Endodermal cell (in vitro differentiated cells): ENCODE measurements around the gene TRPM5. TPM values are rescaled to one million over a fixed set of nuclear protein-coding genes. Genes with fewer than 3 reads are reported as not detected.

ENCODE experiments used
- DNase-seq: peaks from one replicate; pipeline ENCODE4 v3.0.0-alpha.2; 2017
- H3K27ac ChIP-seq: 2 replicates; pipeline ENCODE4 v1.5.1; 2013; ENCODE audit warnings: mild to moderate bottlenecking, low read depth, low read length, moderate library complexity
- H3K27me3 ChIP-seq: 2 replicates; pipeline ENCODE4 v1.6.1; 2013; ENCODE audit warnings: mild to moderate bottlenecking, low read length, moderate library complexity; ENCODE audit not compliant: insufficient read depth, control insufficient read depth, poor library complexity, severe bottlenecking
- H3K36me3 ChIP-seq: 2 replicates; pipeline ENCODE4 v1.7.0; 2013; ENCODE audit warnings: mild to moderate bottlenecking, low read length, moderate library complexity; ENCODE audit not compliant: control insufficient read depth, insufficient read depth
- H3K4me1 ChIP-seq: one replicate; pipeline ENCODE4 v1.7.0; 2013; ENCODE audit warnings: low read length; ENCODE audit not compliant: control insufficient read depth, insufficient read depth
- H3K4me3 ChIP-seq: 2 replicates; pipeline ENCODE4 v1.5.1; 2013; ENCODE audit warnings: mild to moderate bottlenecking, low read length, moderate library complexity
- H3K9ac ChIP-seq: 2 replicates; pipeline ENCODE4 v1.6.1; 2013; ENCODE audit warnings: mild to moderate bottlenecking, low read length, moderate library complexity; ENCODE audit not compliant: poor library complexity, severe bottlenecking; ENCODE audit errors: extremely low read depth
- H3K9me3 ChIP-seq: 2 replicates; pipeline ENCODE4 v1.6.1; 2013; ENCODE audit warnings: mild to moderate bottlenecking, low read length, moderate library complexity; ENCODE audit not compliant: control insufficient read depth
- H3K27ac Mint-ChIP-seq: 2 replicates; pipeline ENCODE4 v1.8.0; 2020; ENCODE audit warnings: mixed read lengths
- H3K27me3 Mint-ChIP-seq: 2 replicates; pipeline ENCODE4 v1.8.0; 2021; ENCODE audit warnings: mild to moderate bottlenecking, mixed read lengths; ENCODE audit not compliant: insufficient read depth
- H3K36me3 Mint-ChIP-seq: 2 replicates; pipeline ENCODE4 v1.8.0; 2020; ENCODE audit warnings: low read depth, mixed read lengths
- H3K4me1 Mint-ChIP-seq: 2 replicates; pipeline ENCODE4 v1.8.0; 2020; ENCODE audit warnings: mixed read lengths
- H3K4me3 Mint-ChIP-seq: 2 replicates; pipeline ENCODE4 v1.8.0; 2020; ENCODE audit warnings: mild to moderate bottlenecking, moderate library complexity, mixed read lengths
- H3K9me3 Mint-ChIP-seq: 2 replicates; pipeline ENCODE4 v1.8.0; 2020; ENCODE audit warnings: mild to moderate bottlenecking, mixed read lengths
- whole genome bisulfite sequencing, 2 experiments: methylation state at CpG; one replicate each; pipeline versions ENCODE4 v1.1.5 to v1.1.7; 2013; ENCODE audit warnings: missing lambda C conversion rate in 2 of 2, mixed read lengths in 1 of 2; ENCODE audit not compliant: insufficient coverage in 1 of 2, insufficient read length in 1 of 2; 5-methylcytosine and 5-hydroxymethylcytosine counted together
- total RNA-seq, 2 donors: library from RNA; stranded (reverse); fragmentation: NEBNext Ultra II Directional in 1 of 2; extraction: Animal tissue kit (Norgen Biotek cat#: 25700) in 1 of 2; gene quantifications; 2 replicates in 1 of 2; 3 replicates in 1 of 2; pipeline ENCODE4 v1.2.1, GENCODE V29; 2021
- TF ChIP-seq, protein P1 (sequence below): fragments of 200-600 bp; sonication (generic); conservative IDR thresholded peaks from 2 replicates; pipeline ENCODE4 v1.5.0; 2021; ENCODE audit warnings: antibody characterized with exemption, mild to moderate bottlenecking

The TRPM5 gene
- total RNA-seq, 2 donors from 2014 or later: 0.11 TPM

DNA sequence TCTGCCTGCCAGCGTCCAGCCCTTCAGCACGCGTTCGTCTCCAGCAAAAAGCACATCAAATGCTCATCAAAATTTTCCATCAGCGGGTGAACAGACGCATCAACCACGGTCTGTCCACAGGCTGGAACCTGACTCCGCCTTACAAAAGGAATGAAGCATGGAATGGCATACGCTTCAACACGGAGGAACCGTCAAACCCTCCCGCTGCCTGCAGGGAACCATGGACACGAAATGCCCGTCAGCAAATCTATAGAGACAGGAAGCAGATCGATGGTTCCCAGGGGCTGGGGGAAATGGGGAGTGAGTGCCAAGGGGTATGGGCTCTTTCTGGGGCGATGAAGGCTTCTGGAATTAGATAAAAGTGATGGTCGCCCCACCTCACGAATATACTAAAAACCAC is 27.5 kb downstream of the TRPM5 start:
- no peak overlapping the region for H3K27ac ChIP-seq
- no peaks in the 10 kb centered on the region for H3K27me3 ChIP-seq
- Mint-ChIP-seq H3K9me3 (no peaks in the 10 kb centered on the region), H3K4me3 (no peak overlapping the region), H3K27ac (no peak overlapping the region), H3K27me3 (peaks cover 6% of the 10 kb centered on the region), H3K36me3 (no peaks in the 10 kb centered on the region), H3K4me1 (no peaks in the 10 kb centered on the region)
- WGBS, 2 experiments: 88 to 90% methylated on average over 18 of the region's 18 CpGs
- TF ChIP-seq, protein P1, sequence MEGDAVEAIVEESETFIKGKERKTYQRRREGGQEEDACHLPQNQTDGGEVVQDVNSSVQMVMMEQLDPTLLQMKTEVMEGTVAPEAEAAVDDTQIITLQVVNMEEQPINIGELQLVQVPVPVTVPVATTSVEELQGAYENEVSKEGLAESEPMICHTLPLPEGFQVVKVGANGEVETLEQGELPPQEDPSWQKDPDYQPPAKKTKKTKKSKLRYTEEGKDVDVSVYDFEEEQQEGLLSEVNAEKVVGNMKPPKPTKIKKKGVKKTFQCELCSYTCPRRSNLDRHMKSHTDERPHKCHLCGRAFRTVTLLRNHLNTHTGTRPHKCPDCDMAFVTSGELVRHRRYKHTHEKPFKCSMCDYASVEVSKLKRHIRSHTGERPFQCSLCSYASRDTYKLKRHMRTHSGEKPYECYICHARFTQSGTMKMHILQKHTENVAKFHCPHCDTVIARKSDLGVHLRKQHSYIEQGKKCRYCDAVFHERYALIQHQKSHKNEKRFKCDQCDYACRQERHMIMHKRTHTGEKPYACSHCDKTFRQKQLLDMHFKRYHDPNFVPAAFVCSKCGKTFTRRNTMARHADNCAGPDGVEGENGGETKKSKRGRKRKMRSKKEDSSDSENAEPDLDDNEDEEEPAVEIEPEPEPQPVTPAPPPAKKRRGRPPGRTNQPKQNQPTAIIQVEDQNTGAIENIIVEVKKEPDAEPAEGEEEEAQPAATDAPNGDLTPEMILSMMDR: no peak
- no peak overlapping the region for H3K9ac ChIP-seq
- no peaks in the 10 kb centered on the region for H3K9me3 ChIP-seq
- no peak for DNase-seq
- no peak overlapping the region for H3K4me3 ChIP-seq
- H3K4me1 ChIP-seq: no peaks in the 10 kb centered on the region
- H3K36me3 ChIP-seq: no peaks in the 10 kb centered on the region

GRCh38 chr11:2415601-2416380 is 28.5 kb downstream of the TRPM5 start:
- WGBS, 2 experiments: 90 to 92% methylated on average over 29 to 34 of the region's 34 CpGs
- Mint-ChIP-seq H3K4me1 (no peaks in the 10 kb centered on the region), H3K27ac (no peak overlapping the region), H3K27me3 (peaks cover 3% of the 10 kb centered on the region), H3K9me3 (no peaks in the 10 kb centered on the region), H3K4me3 (no peak overlapping the region), H3K36me3 (no peaks in the 10 kb centered on the region)
- Histone ChIP-seq H3K9me3 (no peaks in the 10 kb centered on the region), H3K36me3 (no peaks in the 10 kb centered on the region), H3K9ac (no peak overlapping the region), H3K4me3 (no peak overlapping the region), H3K4me1 (no peaks in the 10 kb centered on the region), H3K27ac (no peak overlapping the region), H3K27me3 (no peaks in the 10 kb centered on the region)
- TF ChIP-seq, protein P1: peak; percentile 52
- no peak for DNase-seq

GRCh38 chr11:2415171-2415570 is 29.1 kb downstream of the TRPM5 start:
- H3K36me3 Mint-ChIP-seq: no peaks in the 10 kb centered on the region
- H3K4me3 Mint-ChIP-seq: no peak overlapping the region
- no peaks in the 10 kb centered on the region for H3K9me3 ChIP-seq
- no peaks in the 10 kb centered on the region for H3K4me1 Mint-ChIP-seq
- DNase-seq: no peak
- H3K36me3 ChIP-seq: no peaks in the 10 kb centered on the region
- H3K27ac Mint-ChIP-seq: no peak overlapping the region
- no peak overlapping the region for H3K4me3 ChIP-seq
- H3K9ac ChIP-seq: no peak overlapping the region
- H3K27me3 ChIP-seq: no peaks in the 10 kb centered on the region
- H3K27me3 Mint-ChIP-seq: peaks cover 3% of the 10 kb centered on the region
- 94 to 98% methylated on average over 15 to 28 of the region's 28 CpGs for whole genome bisulfite sequencing, 2 experiments
- TF ChIP-seq, protein P1: no peak
- no peaks in the 10 kb centered on the region for H3K4me1 ChIP-seq
- H3K9me3 Mint-ChIP-seq: no peaks in the 10 kb centered on the region
- no peak overlapping the region for H3K27ac ChIP-seq
